HG02970 (cell line): ENCODE results near the gene SIK2.
"Not testable (repeated sequence)": the region's sequence is repeated elsewhere in the genome, so short reads cannot be mapped to it uniquely, and the experiment has no call there.

Source experiments
- ATAC-seq: cut with Tn5 transposase; IDR thresholded peaks from one replicate; pipeline ENCODE4 v1.9.1; 2021; ENCODE audit warnings: mild to moderate bottlenecking, moderate library complexity, moderate number of reproducible peaks; ENCODE audit not compliant: unreplicated experiment, low FRiP score

Gene SIK2

GRCh38 chr11:111652184-111652583 lies 49.9 kb downstream of the SIK2 start:
- no peak for ATAC-seq

DNA sequence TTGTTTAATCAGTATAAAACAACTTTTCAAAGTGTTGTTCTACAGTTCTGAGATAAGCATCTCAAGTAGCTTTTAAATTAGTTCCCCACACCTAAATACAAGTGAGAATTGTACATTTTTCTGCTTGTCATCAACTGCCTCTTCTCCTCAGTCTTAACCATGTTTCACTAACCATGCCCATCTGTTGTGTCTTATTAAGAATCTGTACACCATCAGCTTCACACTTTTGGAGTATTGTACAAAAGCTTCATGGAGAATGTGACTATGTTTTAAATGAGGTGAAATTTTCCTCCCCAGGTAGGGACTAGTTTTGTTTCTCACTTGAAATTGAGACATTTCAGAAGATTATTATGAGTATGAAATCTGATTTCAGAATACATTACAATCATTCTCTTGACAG lies 52.4 kb downstream of the SIK2 start:
- ATAC-seq = no peak

GRCh38 chr11:111655924-111656323 lies 53.7 kb downstream of the SIK2 start:
- ATAC-seq = no peak

GRCh38 chr11:111657905-111658304 lies 55.7 kb downstream of the SIK2 start:
- ATAC-seq = not testable (repeated sequence)

GRCh38 chr11:111658493-111658892 lies 56.2 kb downstream of the SIK2 start:
- not testable (repeated sequence) for ATAC-seq

DNA sequence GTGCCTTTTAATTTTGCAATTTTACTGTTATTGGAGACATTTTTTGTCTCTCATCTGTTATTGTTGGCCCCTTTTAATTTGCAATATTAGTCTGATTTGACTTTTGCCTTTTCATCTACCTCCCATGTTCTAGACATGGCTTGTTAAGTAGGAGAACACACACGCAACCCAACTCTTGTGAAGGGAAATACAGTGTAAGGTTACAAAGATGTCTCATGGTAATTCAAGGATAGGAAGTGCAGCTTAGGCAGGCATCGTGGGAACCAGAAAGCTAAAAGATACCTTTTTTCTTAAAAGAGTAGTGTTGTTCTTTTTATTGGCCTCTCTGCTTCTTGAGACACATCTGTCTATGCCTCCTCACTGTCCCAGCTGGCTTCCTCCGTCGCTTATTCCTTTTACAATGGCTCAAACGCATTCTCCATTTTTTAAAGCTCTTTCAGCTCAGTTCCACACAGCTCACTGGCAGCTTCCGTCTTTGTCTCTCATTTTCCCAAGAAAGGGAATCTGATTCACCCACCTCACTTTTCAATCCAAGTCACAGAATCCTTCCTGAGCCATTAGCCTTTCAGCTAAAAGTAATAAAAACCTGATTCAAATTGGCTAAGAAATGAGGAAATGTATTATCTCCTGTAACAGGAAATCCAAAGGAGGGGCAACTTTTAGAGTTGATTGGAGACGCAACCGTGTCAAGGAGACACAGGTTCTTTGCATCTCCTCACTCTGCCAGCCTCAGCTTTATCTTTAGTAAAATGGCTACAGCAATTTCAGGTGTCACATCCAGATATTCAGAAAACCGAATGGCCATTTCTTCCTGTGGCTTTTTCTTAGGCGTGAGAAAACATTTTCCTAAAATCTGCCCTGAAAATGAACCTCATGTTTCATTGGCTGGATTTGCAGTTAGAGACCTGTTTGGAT lies 57.2 kb downstream of the SIK2 start:
- ATAC-seq = no peak

GRCh38 chr11:111660822-111661221 lies 58.6 kb downstream of the SIK2 start:
- ATAC-seq = no peak

GRCh38 chr11:111663820-111664219 lies 61.6 kb downstream of the SIK2 start:
- no peak for ATAC-seq

GRCh38 chr11:111665777-111666176 lies 63.5 kb downstream of the SIK2 start:
- ATAC-seq = no peak

- ATAC-seq = no peak
These were observed 66.7 kb downstream of the SIK2 start for GRCh38 chr11:111668980-111669379.

DNA sequence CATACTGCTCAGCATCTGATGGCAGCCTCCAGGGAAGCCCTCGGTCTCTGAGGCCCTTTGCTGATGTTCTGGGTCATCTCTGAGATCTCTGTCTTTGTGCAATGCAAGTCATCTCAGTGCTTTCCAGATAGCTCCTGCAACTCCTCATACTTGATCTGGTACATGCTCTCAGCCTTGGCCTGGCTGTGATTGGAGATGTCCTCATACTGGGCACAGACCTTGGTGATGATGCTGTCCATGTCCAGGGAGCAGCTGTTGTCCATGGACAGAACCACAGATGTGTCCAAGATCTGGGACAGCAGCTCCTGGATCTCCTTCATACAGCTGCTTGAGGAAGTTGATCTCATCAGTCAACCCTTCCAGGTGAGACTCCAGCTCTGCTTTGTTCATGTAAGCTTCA lies 69.1 kb downstream of the SIK2 start:
- no peak for ATAC-seq

GRCh38 chr11:111672949-111673348 lies 70.7 kb downstream of the SIK2 start:
- ATAC-seq = no peak

- ATAC-seq = no peak
These were observed 72.7 kb downstream of the SIK2 start for GRCh38 chr11:111674941-111675340.

- no peak for ATAC-seq
These were observed 73.6 kb downstream of the SIK2 start for GRCh38 chr11:111675891-111676290.

DNA sequence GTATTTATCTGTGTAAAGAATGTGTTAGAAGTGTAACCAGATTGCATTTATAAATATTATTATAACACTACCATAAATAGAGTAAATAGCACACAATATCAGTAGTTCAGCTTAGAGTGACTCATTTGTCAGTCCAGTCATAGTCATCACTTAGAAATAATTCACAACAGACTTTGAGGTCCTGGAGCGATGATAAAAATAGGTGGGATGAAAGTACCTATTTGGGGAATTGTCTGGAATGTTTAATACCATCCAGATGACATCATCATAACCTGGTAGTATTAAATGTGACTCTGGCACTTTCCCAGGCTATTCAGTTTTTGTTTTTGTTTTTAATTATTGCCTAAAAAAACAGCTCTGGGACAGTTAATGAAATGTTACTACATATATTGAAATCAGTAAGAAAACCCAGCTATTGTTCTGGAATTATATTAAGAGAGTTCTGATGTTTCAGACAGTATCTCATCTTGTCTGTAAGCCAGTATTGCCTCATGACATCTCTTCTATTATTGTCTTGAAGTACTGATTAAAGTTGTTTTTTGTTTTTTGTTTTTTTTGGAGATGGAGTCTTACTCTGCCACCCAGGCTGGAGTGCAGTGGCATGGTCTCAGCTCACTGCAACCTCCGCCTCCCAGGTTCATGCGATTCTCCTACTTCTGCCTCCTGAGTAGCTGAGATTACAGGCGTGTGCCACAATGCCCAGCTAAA lies 74.8 kb downstream of the SIK2 start:
- no peak for ATAC-seq

DNA sequence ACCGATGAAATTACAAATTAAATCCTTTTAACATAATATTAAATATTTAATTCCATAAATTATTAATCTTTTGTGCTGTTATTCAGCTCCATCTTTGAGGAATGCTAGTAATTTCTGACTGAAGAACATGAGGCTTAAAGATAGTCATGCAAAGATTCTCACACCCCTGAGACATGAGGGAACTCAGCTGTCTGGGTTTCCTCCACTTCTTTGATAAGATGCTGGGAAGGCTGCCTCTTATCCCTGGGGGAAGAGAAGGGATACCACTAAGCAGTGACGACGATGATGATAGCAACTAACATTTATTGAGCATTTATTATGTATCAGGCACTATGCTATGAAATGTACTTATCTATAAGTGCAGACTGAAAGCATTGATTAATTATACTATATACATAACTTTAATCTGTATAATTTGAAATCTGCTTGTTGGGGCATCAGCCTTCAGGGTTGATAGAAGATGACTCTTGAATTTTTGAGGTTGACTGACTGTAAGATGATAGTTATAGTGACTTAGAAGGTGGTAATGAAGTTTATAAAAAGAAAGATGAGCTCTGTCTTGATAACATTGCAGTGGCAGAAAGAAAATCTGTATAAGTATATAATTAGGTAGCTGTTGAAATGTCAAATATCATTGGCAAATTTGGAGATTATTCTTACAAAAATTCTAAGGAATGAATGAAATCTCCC lies 78.4 kb downstream of the SIK2 start:
- no peak for ATAC-seq

GRCh38 chr11:111683806-111684205 lies 81.6 kb downstream of the SIK2 start:
- ATAC-seq = no peak

DNA sequence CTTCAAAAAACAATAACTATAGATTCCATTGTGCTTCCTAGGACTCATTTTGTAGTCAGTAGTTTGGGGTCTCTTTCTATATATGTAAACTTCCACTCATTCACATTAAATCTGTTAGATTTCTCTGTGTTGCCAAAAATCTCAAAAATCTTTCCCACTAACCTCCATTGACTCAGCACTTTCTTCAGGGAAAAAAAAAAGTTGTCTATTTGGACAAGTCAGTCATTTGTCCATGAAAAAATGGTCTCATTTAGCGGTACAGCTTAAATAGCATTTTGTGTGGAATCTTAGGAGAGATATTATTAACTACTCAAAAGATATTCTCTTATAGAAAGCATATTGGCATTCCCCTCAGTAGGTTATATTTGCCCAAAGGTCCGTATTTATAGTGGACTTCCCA lies 82.0 kb downstream of the SIK2 start:
- no peak for ATAC-seq

- ATAC-seq = no peak
These were observed 85.8 kb downstream of the SIK2 start for GRCh38 chr11:111688013-111688412.

- no peak for ATAC-seq
These were observed 88.9 kb downstream of the SIK2 start for GRCh38 chr11:111691176-111691575.

- ATAC-seq = no peak
These were observed 89.5 kb downstream of the SIK2 start for GRCh38 chr11:111691741-111692140.
